ENCODE measurements around the gene R3HDM4. TPM values are rescaled to one million over a fixed set of nuclear protein-coding genes. Genes with fewer than 3 reads are reported as not detected.

The R3HDM4 gene
- total RNA-seq, 2 donors from 2014 or later = 37.6 to 42.4 TPM

DNA sequence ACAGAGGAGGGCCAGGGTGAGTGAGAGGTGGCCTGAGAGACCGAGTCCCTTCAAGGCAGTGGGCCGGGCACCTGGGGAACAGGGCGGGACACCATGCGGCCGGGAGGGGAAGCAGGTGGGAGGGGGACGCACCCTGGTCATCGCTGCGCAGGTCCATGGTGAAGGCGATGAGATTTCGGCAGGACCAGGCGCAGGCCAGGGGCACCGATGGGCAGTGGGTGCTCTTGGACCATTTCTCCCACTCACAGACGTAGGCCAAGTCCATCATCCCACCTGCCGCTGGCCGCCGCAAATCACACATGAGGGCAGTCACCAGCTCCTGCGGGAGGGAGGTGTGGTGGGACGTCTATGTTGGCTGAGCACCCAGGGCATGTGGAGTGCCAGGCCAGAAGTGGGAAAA, 22.2 kb downstream of the R3HDM4 start:
- peaks cover 25% of the 10 kb centered on the region for H3K36me3 ChIP-seq
- no peaks in the 10 kb centered on the region for H3K9me3 ChIP-seq
- TF ChIP-seq, protein P1, sequence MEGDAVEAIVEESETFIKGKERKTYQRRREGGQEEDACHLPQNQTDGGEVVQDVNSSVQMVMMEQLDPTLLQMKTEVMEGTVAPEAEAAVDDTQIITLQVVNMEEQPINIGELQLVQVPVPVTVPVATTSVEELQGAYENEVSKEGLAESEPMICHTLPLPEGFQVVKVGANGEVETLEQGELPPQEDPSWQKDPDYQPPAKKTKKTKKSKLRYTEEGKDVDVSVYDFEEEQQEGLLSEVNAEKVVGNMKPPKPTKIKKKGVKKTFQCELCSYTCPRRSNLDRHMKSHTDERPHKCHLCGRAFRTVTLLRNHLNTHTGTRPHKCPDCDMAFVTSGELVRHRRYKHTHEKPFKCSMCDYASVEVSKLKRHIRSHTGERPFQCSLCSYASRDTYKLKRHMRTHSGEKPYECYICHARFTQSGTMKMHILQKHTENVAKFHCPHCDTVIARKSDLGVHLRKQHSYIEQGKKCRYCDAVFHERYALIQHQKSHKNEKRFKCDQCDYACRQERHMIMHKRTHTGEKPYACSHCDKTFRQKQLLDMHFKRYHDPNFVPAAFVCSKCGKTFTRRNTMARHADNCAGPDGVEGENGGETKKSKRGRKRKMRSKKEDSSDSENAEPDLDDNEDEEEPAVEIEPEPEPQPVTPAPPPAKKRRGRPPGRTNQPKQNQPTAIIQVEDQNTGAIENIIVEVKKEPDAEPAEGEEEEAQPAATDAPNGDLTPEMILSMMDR (IDR thresholded peaks at IDR 0.05) = no peak
- no peak overlapping the region for H3K4me3 ChIP-seq
- no peak for ATAC-seq (ENCODE audit: insufficient number of reproducible peaks, low FRiP score, low read depth)
- DNase-seq (ENCODE audit: low spot score) = no peak
- no peak overlapping the region for H3K27ac ChIP-seq
- peaks cover 4 to 14% of the 10 kb centered on the region in 2 donors for H3K4me1 ChIP-seq (ENCODE audit: control insufficient read depth in 1 of 2, low read depth in 2 of 2)
- no peaks in the 10 kb centered on the region for H3K27me3 ChIP-seq (replicated peaks; ENCODE audit: insufficient read depth)

DNA sequence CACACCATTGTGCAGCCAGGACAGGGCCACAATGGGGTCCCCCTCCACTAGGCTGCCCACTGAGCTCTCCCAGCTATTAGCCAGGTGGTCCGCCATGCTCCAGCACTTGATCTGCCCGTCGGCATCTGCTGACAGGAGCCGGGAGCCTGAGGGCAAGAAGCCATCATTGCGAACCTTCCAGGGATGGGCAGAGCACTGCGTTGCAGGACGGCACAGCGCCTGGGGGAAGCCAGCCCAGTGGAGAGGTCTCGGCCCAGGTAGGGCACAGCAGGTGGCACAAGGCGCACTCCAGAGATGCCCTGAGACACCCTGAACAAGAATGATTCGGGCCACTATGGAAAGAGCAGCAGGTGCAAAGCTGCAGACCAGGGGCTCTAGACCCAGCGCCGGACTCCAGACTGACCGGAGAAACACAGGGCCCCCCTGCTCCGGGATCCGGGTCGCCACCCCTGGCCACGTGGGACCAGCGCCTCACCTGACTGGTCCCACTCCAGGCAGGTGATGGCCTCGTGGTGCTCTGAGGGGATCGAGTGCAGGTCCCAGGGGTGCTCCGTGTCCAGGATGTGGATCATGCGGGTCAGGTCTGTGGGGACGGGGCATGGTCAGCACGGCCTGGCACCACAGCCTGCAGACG, 23.2 kb downstream of the R3HDM4 start:
- no peak overlapping the region for H3K4me3 ChIP-seq
- H3K27ac ChIP-seq = no peak overlapping the region
- no peaks in the 10 kb centered on the region for H3K27me3 ChIP-seq (replicated peaks; ENCODE audit: insufficient read depth)
- H3K36me3 ChIP-seq = peaks cover 30% of the 10 kb centered on the region
- TF ChIP-seq, protein P1 (IDR thresholded peaks at IDR 0.05) = no peak
- ATAC-seq (ENCODE audit: insufficient number of reproducible peaks, low FRiP score, low read depth) (no peak), DNase-seq (ENCODE audit: low spot score) (no peak)
- H3K9me3 ChIP-seq = no peaks in the 10 kb centered on the region
- H3K4me1 ChIP-seq (ENCODE audit: control insufficient read depth in 1 of 2, low read depth in 2 of 2) = peaks cover 4 to 14% of the 10 kb centered on the region in 2 donors

DNA sequence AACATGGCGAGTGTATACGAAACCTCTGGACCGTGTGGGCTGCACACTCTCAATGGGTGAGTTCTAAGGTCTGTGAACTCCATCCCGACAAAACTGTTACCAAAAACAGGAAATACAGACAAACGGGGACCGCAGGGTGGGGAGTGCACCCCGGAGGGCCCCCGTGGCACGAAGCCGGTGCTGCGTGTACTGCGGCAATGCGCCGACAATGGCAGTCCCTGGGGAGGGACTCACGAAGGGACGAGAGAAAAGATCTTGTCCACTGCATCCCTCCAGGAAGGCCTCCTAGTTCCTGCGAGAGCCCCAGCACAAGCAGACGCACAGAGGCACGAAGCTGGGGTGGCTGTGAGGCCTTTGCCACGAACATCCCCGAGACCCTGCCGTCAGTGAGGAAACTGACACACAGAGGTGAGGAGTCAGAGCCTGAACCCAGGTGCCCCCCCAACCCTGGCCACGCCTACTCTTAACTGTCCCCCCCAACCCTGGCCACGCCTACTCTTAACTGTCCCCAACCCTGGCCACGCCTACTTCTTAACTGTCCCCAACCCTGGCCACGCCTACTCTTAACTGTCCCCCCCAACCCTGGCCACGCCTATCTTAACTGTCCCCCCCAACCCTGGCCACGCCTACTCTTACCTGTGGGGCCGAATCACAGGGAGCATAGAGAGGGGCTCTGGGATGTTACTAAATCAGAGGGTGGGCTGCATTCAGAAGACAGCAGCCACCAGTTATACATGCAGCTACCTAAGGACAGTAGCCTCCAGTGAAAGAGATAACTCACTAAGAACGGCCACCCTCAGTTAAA, 24.2 kb downstream of the R3HDM4 start:
- TF ChIP-seq, protein P1 (IDR thresholded peaks at IDR 0.05) = no peak
- ATAC-seq (ENCODE audit: insufficient number of reproducible peaks, low FRiP score, low read depth) (no peak), DNase-seq (ENCODE audit: low spot score) (no peak)
- no peak overlapping the region for H3K4me3 ChIP-seq
- no peaks in the 10 kb centered on the region for H3K27me3 ChIP-seq (replicated peaks; ENCODE audit: insufficient read depth)
- H3K27ac ChIP-seq = no peak overlapping the region
- peaks cover 4 to 12% of the 10 kb centered on the region in 2 donors for H3K4me1 ChIP-seq (ENCODE audit: control insufficient read depth in 1 of 2, low read depth in 2 of 2)
- H3K36me3 ChIP-seq = peaks cover 40% of the 10 kb centered on the region
- no peaks in the 10 kb centered on the region for H3K9me3 ChIP-seq

DNA sequence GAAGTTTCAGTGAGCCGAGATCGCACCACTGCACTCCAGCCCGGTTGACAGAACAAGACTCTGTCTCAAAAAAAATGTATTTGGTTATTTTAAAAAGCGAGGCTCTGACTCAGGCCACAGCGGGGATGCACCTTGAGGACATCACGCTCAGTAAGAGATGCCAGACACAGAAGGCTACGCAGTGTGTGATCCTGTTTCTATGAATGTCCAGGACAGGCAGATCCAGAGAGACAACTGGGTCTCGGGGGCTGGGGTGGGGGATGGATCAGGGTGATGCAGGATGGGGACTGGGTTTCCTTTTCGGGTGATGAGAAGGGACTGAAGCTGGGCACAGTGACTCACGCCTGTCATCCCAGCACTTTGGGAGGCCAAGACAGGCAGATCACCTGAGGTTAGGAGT, 25.4 kb downstream of the R3HDM4 start:
- no peak overlapping the region for H3K4me3 ChIP-seq
- peaks cover 49% of the 10 kb centered on the region for H3K36me3 ChIP-seq
- TF ChIP-seq, protein P1 (IDR thresholded peaks at IDR 0.05) = no peak
- DNase-seq (ENCODE audit: low spot score) (no peak), ATAC-seq (ENCODE audit: insufficient number of reproducible peaks, low FRiP score, low read depth) (no peak)
- H3K4me1 ChIP-seq (ENCODE audit: control insufficient read depth in 1 of 2, low read depth in 2 of 2) = peaks cover 4 to 9% of the 10 kb centered on the region in 2 donors
- H3K27me3 ChIP-seq (replicated peaks; ENCODE audit: insufficient read depth) = no peaks in the 10 kb centered on the region
- no peak overlapping the region for H3K27ac ChIP-seq
- H3K9me3 ChIP-seq = no peaks in the 10 kb centered on the region

DNA sequence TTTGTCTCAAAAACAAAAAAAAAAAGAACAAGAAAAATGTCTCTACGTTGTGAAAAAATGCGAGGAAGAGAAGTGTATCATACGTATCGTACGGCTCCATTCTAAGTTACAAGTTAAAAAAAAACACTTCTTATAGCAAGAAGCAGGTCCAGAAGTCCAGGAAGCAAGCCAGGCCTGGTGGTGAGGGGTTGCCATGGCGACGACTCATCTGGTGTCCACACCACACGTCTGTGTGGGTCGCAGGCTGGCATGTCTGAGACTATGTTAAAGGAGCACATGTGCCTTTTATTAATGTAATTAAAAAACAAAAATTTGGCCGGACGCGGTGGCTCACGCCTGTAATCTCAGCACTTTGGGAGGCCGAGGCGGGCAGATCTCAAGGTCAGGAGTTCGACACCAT, 25.9 kb downstream of the R3HDM4 start:
- TF ChIP-seq, protein P1 (IDR thresholded peaks at IDR 0.05) = no peak
- Histone ChIP-seq H3K9me3 (no peaks in the 10 kb centered on the region), H3K27ac (no peak overlapping the region), H3K27me3 (replicated peaks; ENCODE audit: insufficient read depth) (no peaks in the 10 kb centered on the region), H3K4me1 (ENCODE audit: control insufficient read depth in 1 of 2, low read depth in 2 of 2) (peaks cover 2 to 8% of the 10 kb centered on the region in 2 donors), H3K36me3 (peaks cover 54% of the 10 kb centered on the region), H3K4me3 (no peak overlapping the region)
- ATAC-seq (ENCODE audit: insufficient number of reproducible peaks, low FRiP score, low read depth) (no peak), DNase-seq (ENCODE audit: low spot score) (no peak)
